Sigmoid colon (tissue), 7 donors: ENCODE results near the gene MYO15A. TPM values are rescaled to one million over a fixed set of nuclear protein-coding genes. Genes with fewer than 3 reads are reported as not detected.

ENCODE experiments used
- DNase-seq: peaks from one replicate; pipeline ENCODE4 v3.0.0-alpha.2; 2019
- H3K27ac ChIP-seq, 4 donors: fragments of 200-600 bp; sonication (generic); one replicate each; pipeline ENCODE4 v1.5.1; 2016 to 2019; ENCODE audit warnings: mild to moderate bottlenecking in 1 of 4
- H3K27me3 ChIP-seq, 3 donors: fragments of 200-600 bp; sonication (generic); one replicate each; pipeline ENCODE4 v1.5.1; 2019; ENCODE audit warnings: mild to moderate bottlenecking in 1 of 3
- H3K36me3 ChIP-seq, 4 donors: fragments of 200-600 bp; sonication (generic); one replicate each; pipeline ENCODE4 v1.5.1; 2016 to 2019
- H3K4me1 ChIP-seq, 4 donors: fragments of 200-600 bp; sonication (generic); one replicate each; pipeline ENCODE4 v1.5.1; 2017 to 2019
- H3K4me3 ChIP-seq, 4 donors: fragments of 200-600 bp; sonication (generic); one replicate each; pipeline ENCODE4 v1.5.1; 2017 to 2019; ENCODE audit warnings: mild to moderate bottlenecking in 2 of 4, moderate library complexity in 1 of 4
- H3K9me3 ChIP-seq, 4 donors: fragments of 200-600 bp in 3 of 4; sonication (generic) in 3 of 4; one replicate each; pipeline versions ENCODE4 v1.5.1 to v1.6.1; 2013 to 2019
- EP300 ChIP-seq, 4 donors: sonication (generic); formaldehyde crosslinking; IDR thresholded peaks; one replicate each; pipeline ENCODE4 v1.6.1; 2017; ENCODE audit warnings: antibody characterized with exemption in 4 of 4
- POLR2A ChIP-seq, 2 donors: fragments of 450-650 bp; IDR thresholded peaks; one replicate each; pipeline ENCODE4 v1.6.1; 2016; ENCODE audit warnings: antibody characterized with exemption in 2 of 2, mild to moderate bottlenecking in 2 of 2, moderate library complexity in 2 of 2
- POLR2AphosphoS5 ChIP-seq, 4 donors: sonication (generic); formaldehyde crosslinking; IDR thresholded peaks; one replicate each; pipeline ENCODE4 v1.6.1; 2017; ENCODE audit warnings: antibody characterized with exemption in 4 of 4
- WGBS, 2 donors: extraction: QIAGEN DNeasy Blood & Tissue Kit; methylation state at CpG; one replicate each; pipeline ENCODE4 v1.1.7; 2013; 5-methylcytosine and 5-hydroxymethylcytosine counted together
- intact Hi-C: fragments of 100-400 bp; cut with DNase I; formaldehyde crosslinking; loops from one replicate; pipeline ENCODE4 v1.15.1; 2023
- polyA plus RNA-seq, 3 donors: library from polyadenylated mRNA; stranded (reverse); fragments of 200-250 nt; gene quantifications; one replicate each; pipeline ENCODE4 v1.2.3, GENCODE V29; 2013
- total RNA-seq, 4 donors: library from RNA; depleted of rRNA; stranded (reverse); fragments of >200 nt; gene quantifications; one replicate each; pipeline ENCODE4 v1.1.0, GENCODE V29; 2016
- TF ChIP-seq, protein P1 (sequence below), 4 experiments: fragments of 450-650 bp in 3 of 4; fragments of 200-600 bp in 1 of 4; IDR thresholded peaks; one replicate each; pipeline ENCODE4 v1.5.1; 2016 to 2019; ENCODE audit warnings: antibody characterized with exemption in 4 of 4, mild to moderate bottlenecking in 3 of 4, moderate library complexity in 2 of 4
- donor health status: healthy with polysubstance abuse.
- donor health status: Bipolar disorder and iron deficiency.
- donor health status: healthy.

MYO15A gene
- total and polyA plus RNA-seq, 7 donors = 0.60 to 3.6 (median 0.72) TPM; not detected in 1

GRCh38 chr17:18139092-18139491 lies 30.5 kb downstream of the MYO15A start:
- peaks cover 0 to 7% (median 2%) of the 10 kb centered on the region in 4 donors for H3K4me1 ChIP-seq
- no peaks in the 10 kb centered on the region for H3K9me3 ChIP-seq
- 96% methylated on average over 2 of the region's 2 CpGs for WGBS, 2 donors
- intact Hi-C loops = no loop called here
- TF ChIP-seq, protein P1, sequence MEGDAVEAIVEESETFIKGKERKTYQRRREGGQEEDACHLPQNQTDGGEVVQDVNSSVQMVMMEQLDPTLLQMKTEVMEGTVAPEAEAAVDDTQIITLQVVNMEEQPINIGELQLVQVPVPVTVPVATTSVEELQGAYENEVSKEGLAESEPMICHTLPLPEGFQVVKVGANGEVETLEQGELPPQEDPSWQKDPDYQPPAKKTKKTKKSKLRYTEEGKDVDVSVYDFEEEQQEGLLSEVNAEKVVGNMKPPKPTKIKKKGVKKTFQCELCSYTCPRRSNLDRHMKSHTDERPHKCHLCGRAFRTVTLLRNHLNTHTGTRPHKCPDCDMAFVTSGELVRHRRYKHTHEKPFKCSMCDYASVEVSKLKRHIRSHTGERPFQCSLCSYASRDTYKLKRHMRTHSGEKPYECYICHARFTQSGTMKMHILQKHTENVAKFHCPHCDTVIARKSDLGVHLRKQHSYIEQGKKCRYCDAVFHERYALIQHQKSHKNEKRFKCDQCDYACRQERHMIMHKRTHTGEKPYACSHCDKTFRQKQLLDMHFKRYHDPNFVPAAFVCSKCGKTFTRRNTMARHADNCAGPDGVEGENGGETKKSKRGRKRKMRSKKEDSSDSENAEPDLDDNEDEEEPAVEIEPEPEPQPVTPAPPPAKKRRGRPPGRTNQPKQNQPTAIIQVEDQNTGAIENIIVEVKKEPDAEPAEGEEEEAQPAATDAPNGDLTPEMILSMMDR (IDR thresholded peaks at IDR 0.05) = no peak
- TF ChIP-seq EP300 (IDR thresholded peaks at IDR 0.05) (no peak), POLR2AphosphoS5 (IDR thresholded peaks at IDR 0.05) (no peak), POLR2A (IDR thresholded peaks at IDR 0.05) (no peak)
- H3K4me3 ChIP-seq = no peak overlapping the region
- H3K27ac ChIP-seq = no peak overlapping the region
- H3K27me3 ChIP-seq = peaks cover 0 to 21% (median 0%) of the 10 kb centered on the region in 3 donors
- DNase-seq = no peak
- H3K36me3 ChIP-seq = no peaks in the 10 kb centered on the region

GRCh38 chr17:18139498-18139897 lies 30.9 kb downstream of the MYO15A start:
- intact Hi-C loops = no loop called here
- TF ChIP-seq POLR2A (IDR thresholded peaks at IDR 0.05) = no peak
- TF ChIP-seq EP300 (IDR thresholded peaks at IDR 0.05) = no peak
- TF ChIP-seq POLR2AphosphoS5 (IDR thresholded peaks at IDR 0.05) = no peak
- TF ChIP-seq, protein P1 (IDR thresholded peaks at IDR 0.05) = no peak
- no peak overlapping the region for H3K27ac ChIP-seq
- H3K27me3 ChIP-seq = peaks cover 0 to 21% (median 0%) of the 10 kb centered on the region in 3 donors
- no peaks in the 10 kb centered on the region for H3K9me3 ChIP-seq
- H3K4me1 ChIP-seq = peaks cover 0 to 7% (median 2%) of the 10 kb centered on the region in 4 donors
- no peaks in the 10 kb centered on the region for H3K36me3 ChIP-seq
- DNase-seq = no peak
- H3K4me3 ChIP-seq = no peak overlapping the region
- 83 to 87% methylated on average over 14 of the region's 14 CpGs for WGBS, 2 donors

DNA sequence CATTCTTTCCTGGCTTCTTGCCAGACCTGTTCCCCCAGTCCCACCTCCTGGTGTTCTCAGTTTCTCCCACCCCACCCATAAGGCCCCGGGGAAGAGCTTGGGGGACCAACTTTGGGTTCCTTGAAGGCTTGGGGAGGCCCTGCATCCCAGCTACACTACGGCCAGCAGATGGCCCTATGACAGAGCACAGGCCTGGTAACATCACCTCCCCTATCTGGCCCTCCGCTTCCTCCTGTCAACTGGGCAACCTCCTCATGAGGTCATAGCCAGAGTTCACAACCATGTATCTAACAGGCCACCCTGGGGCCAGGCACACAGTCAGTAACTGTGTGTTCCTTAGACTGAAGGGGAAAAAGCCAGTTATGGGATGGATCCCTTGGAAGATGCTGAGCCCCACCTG lies 31.4 kb downstream of the MYO15A start:
- intact Hi-C loops = loop anchor here (2.0 to 5.0 kb wide), 2 partner anchors 47 to 77 kb away; no protein-coding TSS in a partner anchor
- no peak for DNase-seq
- H3K27me3 ChIP-seq = peaks cover 0 to 21% (median 0%) of the 10 kb centered on the region in 3 donors
- no peaks in the 10 kb centered on the region for H3K9me3 ChIP-seq
- no peaks in the 10 kb centered on the region for H3K36me3 ChIP-seq
- H3K4me3 ChIP-seq = no peak overlapping the region
- H3K4me1 ChIP-seq = peaks cover 0 to 7% (median 2%) of the 10 kb centered on the region in 4 donors
- no peak overlapping the region for H3K27ac ChIP-seq
- TF ChIP-seq POLR2AphosphoS5 (IDR thresholded peaks at IDR 0.05) = no peak
- no peak for TF ChIP-seq POLR2A (IDR thresholded peaks at IDR 0.05)
- TF ChIP-seq, protein P1 (IDR thresholded peaks at IDR 0.05) = no peak
- TF ChIP-seq EP300 (IDR thresholded peaks at IDR 0.05) = no peak
- 51 to 73% methylated on average over 3 of the region's 3 CpGs for WGBS, 2 donors

DNA sequence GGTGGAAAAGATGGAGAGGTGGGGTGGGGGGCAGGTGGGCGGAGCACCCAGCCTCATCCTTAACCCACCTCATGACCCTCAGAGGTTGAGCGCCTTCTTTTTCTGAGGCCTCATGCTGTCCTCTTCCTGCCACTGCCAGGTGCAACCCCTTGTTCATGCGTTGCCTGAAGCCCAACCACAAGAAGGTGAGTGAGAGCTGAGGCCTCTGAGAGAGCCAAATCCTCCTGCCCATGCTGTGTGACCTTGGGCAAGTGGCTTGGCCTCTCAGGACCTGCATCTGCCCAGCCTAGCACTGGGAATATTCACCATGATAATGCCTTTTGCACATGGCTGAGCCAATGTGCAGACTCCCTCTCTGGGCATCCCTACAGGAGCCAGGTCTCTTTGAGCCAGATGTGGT lies 32.1 kb downstream of the MYO15A start:
- Histone ChIP-seq H3K4me3 (no peak overlapping the region), H3K27me3 (peaks cover 0 to 21% (median 0%) of the 10 kb centered on the region in 3 donors), H3K36me3 (no peaks in the 10 kb centered on the region), H3K27ac (no peak overlapping the region), H3K4me1 (peaks cover 0 to 7% (median 2%) of the 10 kb centered on the region in 4 donors), H3K9me3 (no peaks in the 10 kb centered on the region)
- DNase-seq = no peak
- TF ChIP-seq POLR2A (IDR thresholded peaks at IDR 0.05) (no peak), EP300 (IDR thresholded peaks at IDR 0.05) (no peak), POLR2AphosphoS5 (IDR thresholded peaks at IDR 0.05) (no peak)
- TF ChIP-seq, protein P1 (IDR thresholded peaks at IDR 0.05) = no peak
- 83 to 84% methylated on average over 3 of the region's 3 CpGs for WGBS, 2 donors
- intact Hi-C loops = loop anchor here (2.0 to 5.0 kb wide), 2 partner anchors 46 to 77 kb away; no protein-coding TSS in a partner anchor
